Activated CD4-positive, alpha-beta T cell treated with anti-CD3 and anti-CD28 coated beads for 24 hours (primary cell): Measurements from ENCODE around the gene ANXA2R.
"Not testable (repeated sequence)": the region's sequence is repeated elsewhere in the genome, so short reads cannot be mapped to it uniquely, and the experiment has no call there.

ENCODE experiments used
- DNase-seq, 2 donors: peaks; one replicate each; pipeline ENCODE4 v3.0.0-alpha.2; 2020; ENCODE audit warnings: low read depth in 2 of 2

ANXA2R gene

GRCh38 chr5:43060020-43060419, 19.9 kb upstream of the ANXA2R start:
- DNase-seq, result not testable (repeated sequence)

GRCh38 chr5:43055098-43055497, 15.0 kb upstream of the ANXA2R start:
- DNase-seq, result not testable (repeated sequence)

GRCh38 chr5:43051684-43052083, 11.6 kb upstream of the ANXA2R start:
- DNase-seq, result no peak

- DNase-seq, result no peak
Observed at GRCh38 chr5:43050384-43050783, 10.3 kb upstream of the ANXA2R start.

- DNase-seq, result no peak
Observed at GRCh38 chr5:43049236-43049635, 9.1 kb upstream of the ANXA2R start.

GRCh38 chr5:43046474-43046873, 6.4 kb upstream of the ANXA2R start:
- DNase-seq, result no peak

GRCh38 chr5:43045236-43045635, 5.1 kb upstream of the ANXA2R start:
- DNase-seq, result no peak

GRCh38 chr5:43044181-43044914, 4.2 kb upstream of the ANXA2R start:
- DNase-seq, result no peak

GRCh38 chr5:43043400-43043756, 3.3 kb upstream of the ANXA2R start:
- DNase-seq, result no peak

GRCh38 chr5:43042626-43043399, 2.7 kb upstream of the ANXA2R start:
- peak in 1 of 2 donors; percentile 54 for DNase-seq

- peak in 1 of 2 donors; percentile 59 for DNase-seq
Observed at GRCh38 chr5:43042176-43042625, 2.1 kb upstream of the ANXA2R start.

- peak in 1 of 2 donors; percentile 38 for DNase-seq
Observed at GRCh38 chr5:43041669-43042175, 1.6 kb upstream of the ANXA2R start.

- DNase-seq, result no peak
Observed at GRCh38 chr5:43041110-43041668, 1.1 kb upstream of the ANXA2R start.

- DNase-seq, result peak in 1 of 2 donors; percentile 50
Observed at GRCh38 chr5:43039471-43040286, 440 bp downstream of the ANXA2R start.

GRCh38 chr5:43039152-43039470, 1.0 kb downstream of the ANXA2R start:
- no peak for DNase-seq

GRCh38 chr5:43038496-43038989, 1.6 kb downstream of the ANXA2R start:
- no peak for DNase-seq

GRCh38 chr5:43037636-43038495, 2.3 kb downstream of the ANXA2R start:
- DNase-seq, result no peak

- no peak for DNase-seq
Observed at GRCh38 chr5:43036856-43037635, 3.1 kb downstream of the ANXA2R start.

GRCh38 chr5:43036409-43036808, 3.7 kb downstream of the ANXA2R start:
- DNase-seq, result no peak

- no peak for DNase-seq
Observed at GRCh38 chr5:43034591-43034968, 5.5 kb downstream of the ANXA2R start.
